Measurements from ENCODE around the gene EFNA2.

GRCh38 chr19:1275976-1276627 lies 9.6 kb upstream of the EFNA2 start:
- no peak for TF ChIP-seq CTCF (IDR thresholded peaks at IDR 0.05)
- no peak for TF ChIP-seq RCOR1 (IDR thresholded peaks at IDR 0.05; ENCODE audit: low read depth, low read length)
- no peak for TF ChIP-seq REST (IDR thresholded peaks at IDR 0.05)
- no peak for TF ChIP-seq CBX8 (IDR thresholded peaks at IDR 0.05)
- no peak for TF ChIP-seq RFX5 (IDR thresholded peaks at IDR 0.05)

All from A549 (cell line).